HL-60 (cell line): ENCODE measurements around the gene SETD5.

ENCODE experiments used
- SPI1 ChIP-seq: IDR thresholded peaks from 2 replicates; pipeline ENCODE4 v1.6.1; 2012; ENCODE audit warnings: low read depth, mild to moderate bottlenecking, borderline replicate concordance
- TF ChIP-seq, protein P1 (sequence below): IDR thresholded peaks from one replicate; pipeline ENCODE4 v1.5.1; 2011; ENCODE audit warnings: low read length, control low read depth, inconsistent platforms; ENCODE audit not compliant: insufficient read depth

DNA sequence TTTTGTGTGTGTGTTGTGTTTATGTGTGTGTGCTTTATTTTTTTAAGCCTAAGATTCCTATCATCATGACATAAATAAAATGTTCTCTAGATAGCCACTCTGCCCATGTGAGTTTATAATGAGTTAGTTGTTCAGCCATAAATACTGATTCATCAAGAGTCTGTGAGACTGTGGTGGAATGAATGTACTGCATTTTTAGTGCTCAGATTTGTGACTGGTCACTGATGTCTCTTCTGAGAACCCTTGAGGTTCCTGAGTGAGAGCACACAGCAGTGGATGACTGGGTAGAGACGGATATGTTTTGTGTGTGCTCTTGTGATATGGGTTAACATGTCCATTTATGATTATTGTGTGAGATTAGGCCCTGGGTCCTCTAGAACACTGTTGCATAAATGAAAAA lies 51.2 kb downstream of the SETD5 start:
- TF ChIP-seq, protein P1, sequence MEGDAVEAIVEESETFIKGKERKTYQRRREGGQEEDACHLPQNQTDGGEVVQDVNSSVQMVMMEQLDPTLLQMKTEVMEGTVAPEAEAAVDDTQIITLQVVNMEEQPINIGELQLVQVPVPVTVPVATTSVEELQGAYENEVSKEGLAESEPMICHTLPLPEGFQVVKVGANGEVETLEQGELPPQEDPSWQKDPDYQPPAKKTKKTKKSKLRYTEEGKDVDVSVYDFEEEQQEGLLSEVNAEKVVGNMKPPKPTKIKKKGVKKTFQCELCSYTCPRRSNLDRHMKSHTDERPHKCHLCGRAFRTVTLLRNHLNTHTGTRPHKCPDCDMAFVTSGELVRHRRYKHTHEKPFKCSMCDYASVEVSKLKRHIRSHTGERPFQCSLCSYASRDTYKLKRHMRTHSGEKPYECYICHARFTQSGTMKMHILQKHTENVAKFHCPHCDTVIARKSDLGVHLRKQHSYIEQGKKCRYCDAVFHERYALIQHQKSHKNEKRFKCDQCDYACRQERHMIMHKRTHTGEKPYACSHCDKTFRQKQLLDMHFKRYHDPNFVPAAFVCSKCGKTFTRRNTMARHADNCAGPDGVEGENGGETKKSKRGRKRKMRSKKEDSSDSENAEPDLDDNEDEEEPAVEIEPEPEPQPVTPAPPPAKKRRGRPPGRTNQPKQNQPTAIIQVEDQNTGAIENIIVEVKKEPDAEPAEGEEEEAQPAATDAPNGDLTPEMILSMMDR: no peak
- no peak for TF ChIP-seq SPI1
